Panc1 (cell line): ENCODE measurements around the gene CREBZF. TPM values are rescaled to one million over a fixed set of nuclear protein-coding genes. Genes with fewer than 3 reads are reported as not detected.

Source experiments
- ATAC-seq: fragments of 200-7000 bp; cut with Tn5 transposase; 2 replicates; pipeline ENCODE4 v1.9.1; 2020; ENCODE audit warnings: mild to moderate bottlenecking, moderate library complexity
- BruUV-seq: library from RNA; stranded (reverse); fragments of 400-500 nt; replicated peaks from 2 replicates; lab custom pipeline; 2021; lab: Mats Ljungman, UMichigan
- CTCF ChIA-PET: fragments of 300-600 bp; sonication (Branson Sonifier 250); formaldehyde crosslinking; loops from one replicate; lab custom pipeline; 2022; ENCODE audit warnings: antibody characterized with exemption; lab: Charles Lee
- POLR2A ChIA-PET: fragments of 300-600 bp; sonication (Branson Sonifier 250); formaldehyde crosslinking; loops from one replicate; lab custom pipeline; 2022; ENCODE audit warnings: antibody characterized with exemption; lab: Charles Lee
- DNase-seq: peaks from one replicate; pipeline ENCODE4 v3.0.0-alpha.2; 2010; ENCODE audit warnings: low read depth, low spot score
- H3K27ac ChIP-seq: 2 replicates; pipeline ENCODE4 v1.5.1; 2011; ENCODE audit warnings: mild to moderate bottlenecking, low read length, inconsistent platforms
- H3K27me3 ChIP-seq: fragments of 200-500 bp; sonication (Bioruptor generic); 2 replicates; pipeline ENCODE4 v1.6.0; 2014; ENCODE audit warnings: low read length, inconsistent platforms; ENCODE audit not compliant: control insufficient read depth, insufficient read depth
- H3K36me3 ChIP-seq: fragments of 200-500 bp; sonication (Bioruptor generic); 2 replicates; pipeline ENCODE4 v1.5.1; 2014; ENCODE audit warnings: inconsistent platforms, mild to moderate bottlenecking, low read length, moderate library complexity; ENCODE audit not compliant: control insufficient read depth, insufficient read depth
- H3K4me1 ChIP-seq: 2 replicates; pipeline ENCODE4 v1.5.1; 2011; ENCODE audit warnings: inconsistent platforms, mild to moderate bottlenecking, low read length, moderate library complexity; ENCODE audit not compliant: control insufficient read depth, insufficient read depth
- H3K4me3 ChIP-seq, 2 experiments: 2 replicates each; pipeline ENCODE4 v1.5.1; 2011 to 2012; ENCODE audit warnings: low read depth in 2 of 2, low read length in 2 of 2, mild to moderate bottlenecking in 2 of 2, inconsistent platforms in 1 of 2, moderate library complexity in 1 of 2
- H3K9me3 ChIP-seq: fragments of 200-500 bp; sonication (Bioruptor generic); 2 replicates; pipeline ENCODE4 v1.5.1; 2014; ENCODE audit warnings: low read depth, mild to moderate bottlenecking, inconsistent platforms, low read length, moderate library complexity; ENCODE audit not compliant: control insufficient read depth, insufficient read depth
- POLR2AphosphoS5 ChIP-seq: IDR thresholded peaks from 2 replicates; pipeline ENCODE4 v1.6.1; 2012; ENCODE audit warnings: mild to moderate bottlenecking, low read depth, low read length, moderate library complexity
- SIN3A ChIP-seq: IDR thresholded peaks from 2 replicates; pipeline ENCODE4 v1.6.1; 2012; ENCODE audit warnings: low read depth, mild to moderate bottlenecking, low read length, moderate library complexity, borderline replicate concordance; ENCODE audit not compliant: insufficient read depth
- in situ Hi-C: cut with HindIII; loops from 2 replicates; pipeline ENCODE4 v1.10.0; 2016; ENCODE audit warnings: low sequenced_read_pairs, low pct_unique_long_range_greater_than_20kb
- intact Hi-C: fragments of 100-400 bp; cut with micrococcal nuclease; formaldehyde crosslinking; loops from one replicate; pipeline ENCODE4 v1.10.0; 2022; ENCODE audit not compliant: unreplicated experiment
- total RNA-seq: library from RNA; stranded (reverse); gene quantifications from one replicate; pipeline ENCODE4 v1.2.1, GENCODE V29; 2021; ENCODE audit not compliant: unreplicated experiment
- TF ChIP-seq, protein P1 (sequence below), 2 experiments: IDR thresholded peaks; 2 replicates each; pipeline ENCODE4 v1.6.1; 2011 to 2012; ENCODE audit warnings: low read depth in 2 of 2, control low read depth in 1 of 2, low read length in 1 of 2, mild to moderate bottlenecking in 1 of 2, moderate library complexity in 1 of 2; ENCODE audit not compliant: insufficient read depth in 1 of 2
- TF ChIP-seq, protein P2 (sequence below): fragments of 450-650 bp; IDR thresholded peaks from 2 replicates; pipeline ENCODE4 v1.5.1; 2017; ENCODE audit warnings: mild to moderate bottlenecking

Gene CREBZF
- total RNA-seq, 1 experiment from 2014 or later = 75.8 TPM

DNA sequence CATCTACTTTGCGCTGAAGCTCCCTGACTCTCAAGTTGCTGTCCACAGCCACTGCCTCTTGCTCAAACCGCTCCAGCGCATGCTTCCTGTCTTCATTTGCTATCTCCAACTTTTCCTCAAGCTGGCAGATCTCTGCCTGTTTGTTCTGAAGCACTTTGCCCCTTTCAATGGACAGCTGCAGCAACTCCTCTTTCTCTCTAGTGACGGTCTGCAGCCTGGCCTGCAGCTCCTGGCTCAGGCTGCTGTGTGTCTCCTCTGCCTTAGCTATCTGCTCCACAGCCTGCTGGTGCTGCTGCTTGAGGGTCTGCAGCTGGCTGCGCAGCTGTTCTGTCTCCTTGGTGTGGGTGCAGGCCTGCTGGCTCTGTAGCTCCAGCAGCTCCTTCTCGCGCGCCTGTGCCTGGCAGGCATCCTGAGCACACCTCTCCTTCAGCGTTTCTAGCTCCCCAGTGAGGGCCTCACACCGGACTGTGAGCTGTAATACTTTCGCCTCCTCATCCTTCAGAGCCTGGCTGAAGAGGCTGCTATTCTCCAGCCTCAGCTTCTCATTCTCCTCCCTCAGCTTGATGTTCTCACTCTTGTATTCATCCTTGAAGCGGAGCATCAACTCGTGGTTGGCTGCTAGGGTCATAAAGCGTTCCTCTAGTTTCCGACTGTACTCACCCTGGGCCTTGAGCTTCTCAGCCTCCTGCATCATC lies 20.3 kb upstream of the CREBZF start:
- POLR2A ChIA-PET = no interaction called here
- CTCF ChIA-PET = interaction anchor here (0.6 kb wide), 2 partner anchors 71 to 1287 kb away, joined by 3 to 4 read pairs; no protein-coding TSS in a partner anchor

DNA sequence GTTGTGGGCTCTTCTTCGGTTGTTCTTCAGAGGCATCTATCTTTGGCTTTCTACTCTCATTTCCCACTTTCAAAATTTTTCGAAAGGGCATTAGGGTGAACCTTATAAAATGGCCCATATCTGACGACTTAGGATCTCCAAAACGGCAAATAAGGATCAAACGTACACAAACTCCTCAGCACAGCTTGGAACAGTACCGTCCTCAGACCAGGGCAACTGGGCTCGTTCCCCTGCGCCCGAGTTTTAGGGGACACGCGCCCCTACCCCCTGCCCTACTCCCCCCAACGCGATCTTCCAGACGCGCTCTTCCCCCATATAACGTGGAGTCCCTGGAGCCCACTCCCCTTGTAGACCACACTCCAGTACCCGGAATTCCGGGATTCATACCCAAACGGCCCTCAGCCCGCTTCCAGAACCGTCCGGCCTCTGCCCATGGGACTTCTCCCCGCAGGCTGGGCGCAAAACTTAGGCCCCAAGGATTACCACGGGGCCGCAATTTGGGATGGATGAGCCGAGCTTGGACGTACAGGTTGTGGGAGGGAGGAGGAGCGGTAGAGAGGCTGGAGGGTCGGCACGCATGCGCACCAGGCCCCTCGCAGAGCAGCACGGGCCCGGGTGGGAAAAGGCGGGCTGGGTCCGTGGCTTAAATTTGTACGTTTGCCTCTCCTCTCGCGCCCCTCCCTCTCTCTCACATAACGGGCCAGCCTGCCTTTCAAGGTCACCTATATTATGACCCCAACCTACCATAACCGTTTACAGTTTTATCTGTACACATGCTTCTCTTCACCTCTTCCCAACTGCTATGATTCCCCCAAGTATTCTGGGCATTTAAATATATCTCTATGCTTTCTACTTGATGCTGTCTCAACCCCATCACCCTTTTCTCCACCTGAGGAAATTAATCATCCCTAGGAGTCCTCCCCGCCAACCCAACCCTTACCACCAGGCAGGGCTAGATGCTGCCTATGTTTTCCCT lies 17.7 kb upstream of the CREBZF start:
- DNase-seq = no peak
- BruUV-seq = no TSS peak
- peak; percentile 75 for ATAC-seq
- in situ Hi-C loops (no loop called here), intact Hi-C loops (no loop called here)
- H3K27ac ChIP-seq = peak overlapping the region; percentile 79
- no peaks in the 10 kb centered on the region for H3K27me3 ChIP-seq
- no peaks in the 10 kb centered on the region for H3K9me3 ChIP-seq
- ChIA-PET CTCF (no interaction called here), POLR2A (interaction anchor here (0.6 kb wide), 1 partner anchor 27 kb away, joined by 5 read pairs; no protein-coding TSS in a partner anchor)
- peak overlapping the region; percentile 52 to 61 for H3K4me3 ChIP-seq
- H3K4me1 ChIP-seq = peaks cover 23% of the 10 kb centered on the region
- TF ChIP-seq POLR2AphosphoS5 = peak; percentile 85
- TF ChIP-seq, protein P1, sequence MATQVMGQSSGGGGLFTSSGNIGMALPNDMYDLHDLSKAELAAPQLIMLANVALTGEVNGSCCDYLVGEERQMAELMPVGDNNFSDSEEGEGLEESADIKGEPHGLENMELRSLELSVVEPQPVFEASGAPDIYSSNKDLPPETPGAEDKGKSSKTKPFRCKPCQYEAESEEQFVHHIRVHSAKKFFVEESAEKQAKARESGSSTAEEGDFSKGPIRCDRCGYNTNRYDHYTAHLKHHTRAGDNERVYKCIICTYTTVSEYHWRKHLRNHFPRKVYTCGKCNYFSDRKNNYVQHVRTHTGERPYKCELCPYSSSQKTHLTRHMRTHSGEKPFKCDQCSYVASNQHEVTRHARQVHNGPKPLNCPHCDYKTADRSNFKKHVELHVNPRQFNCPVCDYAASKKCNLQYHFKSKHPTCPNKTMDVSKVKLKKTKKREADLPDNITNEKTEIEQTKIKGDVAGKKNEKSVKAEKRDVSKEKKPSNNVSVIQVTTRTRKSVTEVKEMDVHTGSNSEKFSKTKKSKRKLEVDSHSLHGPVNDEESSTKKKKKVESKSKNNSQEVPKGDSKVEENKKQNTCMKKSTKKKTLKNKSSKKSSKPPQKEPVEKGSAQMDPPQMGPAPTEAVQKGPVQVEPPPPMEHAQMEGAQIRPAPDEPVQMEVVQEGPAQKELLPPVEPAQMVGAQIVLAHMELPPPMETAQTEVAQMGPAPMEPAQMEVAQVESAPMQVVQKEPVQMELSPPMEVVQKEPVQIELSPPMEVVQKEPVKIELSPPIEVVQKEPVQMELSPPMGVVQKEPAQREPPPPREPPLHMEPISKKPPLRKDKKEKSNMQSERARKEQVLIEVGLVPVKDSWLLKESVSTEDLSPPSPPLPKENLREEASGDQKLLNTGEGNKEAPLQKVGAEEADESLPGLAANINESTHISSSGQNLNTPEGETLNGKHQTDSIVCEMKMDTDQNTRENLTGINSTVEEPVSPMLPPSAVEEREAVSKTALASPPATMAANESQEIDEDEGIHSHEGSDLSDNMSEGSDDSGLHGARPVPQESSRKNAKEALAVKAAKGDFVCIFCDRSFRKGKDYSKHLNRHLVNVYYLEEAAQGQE (IDR thresholded peaks at IDR 0.05; ENCODE audit: insufficient read depth in 1 of 2, low read depth in 2 of 2, low read length in 1 of 2) = no peak
- H3K36me3 ChIP-seq = no peaks in the 10 kb centered on the region

More for the DNA sequence above, 20.3 kb upstream of the CREBZF start:
- no peaks in the 10 kb centered on the region for H3K36me3 ChIP-seq
- ATAC-seq (peak; percentile 40), DNase-seq (no peak)
- peaks cover 23% of the 10 kb centered on the region for H3K4me1 ChIP-seq
- no peaks in the 10 kb centered on the region for H3K27me3 ChIP-seq
- 0 out of 2 replicates have a peak overlapping the region, but pooled peaks have one; percentile 48 for H3K27ac ChIP-seq
- TF ChIP-seq, protein P2, sequence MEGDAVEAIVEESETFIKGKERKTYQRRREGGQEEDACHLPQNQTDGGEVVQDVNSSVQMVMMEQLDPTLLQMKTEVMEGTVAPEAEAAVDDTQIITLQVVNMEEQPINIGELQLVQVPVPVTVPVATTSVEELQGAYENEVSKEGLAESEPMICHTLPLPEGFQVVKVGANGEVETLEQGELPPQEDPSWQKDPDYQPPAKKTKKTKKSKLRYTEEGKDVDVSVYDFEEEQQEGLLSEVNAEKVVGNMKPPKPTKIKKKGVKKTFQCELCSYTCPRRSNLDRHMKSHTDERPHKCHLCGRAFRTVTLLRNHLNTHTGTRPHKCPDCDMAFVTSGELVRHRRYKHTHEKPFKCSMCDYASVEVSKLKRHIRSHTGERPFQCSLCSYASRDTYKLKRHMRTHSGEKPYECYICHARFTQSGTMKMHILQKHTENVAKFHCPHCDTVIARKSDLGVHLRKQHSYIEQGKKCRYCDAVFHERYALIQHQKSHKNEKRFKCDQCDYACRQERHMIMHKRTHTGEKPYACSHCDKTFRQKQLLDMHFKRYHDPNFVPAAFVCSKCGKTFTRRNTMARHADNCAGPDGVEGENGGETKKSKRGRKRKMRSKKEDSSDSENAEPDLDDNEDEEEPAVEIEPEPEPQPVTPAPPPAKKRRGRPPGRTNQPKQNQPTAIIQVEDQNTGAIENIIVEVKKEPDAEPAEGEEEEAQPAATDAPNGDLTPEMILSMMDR = no peak
- no peak for TF ChIP-seq SIN3A
- H3K9me3 ChIP-seq = no peaks in the 10 kb centered on the region
- peak overlapping the region in 1 of 2 experiments; percentile 2; a peak in 1 of 4 replicates for H3K4me3 ChIP-seq
- in situ Hi-C loops (no loop called here), intact Hi-C loops (no loop called here)
- no TSS peak for BruUV-seq
